OCI-LY7 (cell line): ENCODE measurements around the gene SLC16A8. TPM values are rescaled to one million over a fixed set of nuclear protein-coding genes. Genes with fewer than 3 reads are reported as not detected.

Source experiments
- BruUV-seq: library from RNA; stranded (reverse); fragments of 400-500 nt; replicated peaks from 2 replicates; lab custom pipeline; 2021; lab: Mats Ljungman, UMichigan
- CTCF ChIA-PET: fragments of 300-600 bp; sonication (Branson Sonifier 250); formaldehyde crosslinking; loops from one replicate; lab custom pipeline; 2022; ENCODE audit warnings: antibody characterized with exemption; ENCODE audit not compliant: unreplicated experiment; lab: Charles Lee
- POLR2A ChIA-PET: fragments of 300-600 bp; sonication (Branson Sonifier 250); formaldehyde crosslinking; loops from one replicate; lab custom pipeline; 2022; ENCODE audit warnings: antibody characterized with exemption; lab: Charles Lee
- DNase-seq: peaks from one replicate; pipeline ENCODE4 v3.0.0-alpha.2; 2015; ENCODE audit warnings: low spot score
- H2AFZ ChIP-seq: fragments of 200-600 bp; sonication (generic), shearing (Covaris generic); 2 replicates; pipeline ENCODE4 v1.6.1; 2014; ENCODE audit warnings: mild to moderate bottlenecking, antibody characterized with exemption, low read length, moderate library complexity
- H3K27ac ChIP-seq: fragments of 200-600 bp; sonication (generic); 2 replicates; pipeline ENCODE4 v1.5.1; 2014; ENCODE audit warnings: mixed run types, low read depth, mild to moderate bottlenecking, moderate library complexity, low read length, inconsistent platforms; ENCODE audit not compliant: poor library complexity, severe bottlenecking
- H3K36me3 ChIP-seq: fragments of 200-600 bp; sonication (generic); 2 replicates; pipeline ENCODE4 v1.6.1; 2014; ENCODE audit warnings: mild to moderate bottlenecking, antibody characterized with exemption, low read length, moderate library complexity, mixed read lengths; ENCODE audit not compliant: insufficient read depth
- H3K4me1 ChIP-seq: fragments of 200-600 bp; sonication (generic); 2 replicates; pipeline ENCODE4 v1.5.1; 2014; ENCODE audit warnings: mild to moderate bottlenecking, low read length; ENCODE audit not compliant: insufficient read depth, poor library complexity, severe bottlenecking
- H3K4me2 ChIP-seq: fragments of 200-600 bp; sonication (generic); 2 replicates; pipeline ENCODE4 v1.6.1; 2014; ENCODE audit warnings: mild to moderate bottlenecking, low read length
- H3K4me3 ChIP-seq: fragments of 200-600 bp; sonication (generic); 2 replicates; pipeline ENCODE4 v1.5.1; 2014; ENCODE audit warnings: mild to moderate bottlenecking, low read depth, low read length; ENCODE audit not compliant: poor library complexity, severe bottlenecking
- H3K79me2 ChIP-seq: fragments of 200-600 bp; sonication (generic); 2 replicates; pipeline ENCODE4 v1.6.1; 2016; ENCODE audit warnings: low read depth, mild to moderate bottlenecking, low read length, moderate library complexity, mixed read lengths; ENCODE audit not compliant: insufficient read depth
- H3K9me2 ChIP-seq: fragments of 200-600 bp; sonication (generic); 2 replicates; pipeline ENCODE4 v1.6.1; 2016; ENCODE audit warnings: mild to moderate bottlenecking, low read length, mixed read lengths; ENCODE audit not compliant: insufficient read depth
- H3K9me3 ChIP-seq: fragments of 200-600 bp; sonication (generic); 2 replicates; pipeline ENCODE4 v1.6.1; 2014; ENCODE audit warnings: mild to moderate bottlenecking, mixed run types, low read length, mixed read lengths
- H4K20me1 ChIP-seq: fragments of 200-600 bp; sonication (generic); 2 replicates; pipeline ENCODE4 v1.6.1; 2014; ENCODE audit warnings: mild to moderate bottlenecking, antibody characterized with exemption, low read length, moderate library complexity, mixed read lengths; ENCODE audit not compliant: insufficient read depth
- EZH2phosphoT487 ChIP-seq: fragments of 200-600 bp; sonication (generic); IDR thresholded peaks from 2 replicates; pipeline ENCODE4 v1.6.1; 2018; ENCODE audit warnings: low read depth, borderline replicate concordance, mild to moderate bottlenecking, mixed run types, antibody characterized with exemption, low read length, moderate library complexity, mixed read lengths
- intact Hi-C: fragments of 100-400 bp; cut with micrococcal nuclease; formaldehyde crosslinking; loops from one replicate; pipeline ENCODE4 v1.10.0; 2022; ENCODE audit not compliant: unreplicated experiment
- total RNA-seq, 2 experiments: library from RNA; depleted of rRNA in 1 of 2; stranded (reverse); fragments of >200 nt in 1 of 2; shearing (Covaris generic) in 1 of 2; gene quantifications; 2 replicates each; pipeline ENCODE4 v1.2.3, GENCODE V29; 2014 to 2022
- TF ChIP-seq, protein P1 (sequence below): fragments of 200-600 bp; sonication (generic); conservative IDR thresholded peaks from 2 replicates; pipeline ENCODE4 v1.5.1; 2014; ENCODE audit warnings: mild to moderate bottlenecking, antibody characterized with exemption, low read length, moderate library complexity, mixed read lengths

SLC16A8 gene
- total RNA-seq, 2 experiments from 2014 or later = not detected

DNA sequence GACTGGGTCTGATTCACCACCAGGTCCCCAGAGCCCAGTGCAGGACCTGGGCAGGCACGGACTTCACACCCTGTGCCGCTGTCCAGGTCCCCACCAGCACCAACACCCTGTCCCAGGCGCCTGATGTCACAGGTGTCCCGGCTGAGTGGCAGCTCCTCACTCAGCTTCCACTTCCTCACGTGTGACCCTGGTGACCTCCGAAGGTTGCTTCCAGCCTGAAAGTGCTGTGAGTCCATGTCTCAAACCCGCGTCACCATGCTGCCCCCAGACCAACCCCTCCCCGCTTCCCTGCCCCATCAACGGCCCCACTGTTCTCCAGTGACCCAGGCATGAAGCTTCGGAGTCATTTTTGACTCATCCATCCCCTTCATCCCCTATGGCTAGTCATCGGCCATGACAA lies 52.5 kb downstream of the SLC16A8 start:
- ChIA-PET POLR2A (no interaction called here), CTCF (no interaction called here)
- H3K27ac ChIP-seq = no peak overlapping the region
- intact Hi-C loops = no loop called here
- no peak for DNase-seq
- H4K20me1 ChIP-seq = no peaks in the 10 kb centered on the region
- BruUV-seq = no TSS peak
- H3K4me2 ChIP-seq = no peak overlapping the region
- no peak overlapping the region for H2AFZ ChIP-seq
- H3K9me2 ChIP-seq = no peaks in the 10 kb centered on the region
- no peaks in the 10 kb centered on the region for H3K79me2 ChIP-seq
- TF ChIP-seq, protein P1, sequence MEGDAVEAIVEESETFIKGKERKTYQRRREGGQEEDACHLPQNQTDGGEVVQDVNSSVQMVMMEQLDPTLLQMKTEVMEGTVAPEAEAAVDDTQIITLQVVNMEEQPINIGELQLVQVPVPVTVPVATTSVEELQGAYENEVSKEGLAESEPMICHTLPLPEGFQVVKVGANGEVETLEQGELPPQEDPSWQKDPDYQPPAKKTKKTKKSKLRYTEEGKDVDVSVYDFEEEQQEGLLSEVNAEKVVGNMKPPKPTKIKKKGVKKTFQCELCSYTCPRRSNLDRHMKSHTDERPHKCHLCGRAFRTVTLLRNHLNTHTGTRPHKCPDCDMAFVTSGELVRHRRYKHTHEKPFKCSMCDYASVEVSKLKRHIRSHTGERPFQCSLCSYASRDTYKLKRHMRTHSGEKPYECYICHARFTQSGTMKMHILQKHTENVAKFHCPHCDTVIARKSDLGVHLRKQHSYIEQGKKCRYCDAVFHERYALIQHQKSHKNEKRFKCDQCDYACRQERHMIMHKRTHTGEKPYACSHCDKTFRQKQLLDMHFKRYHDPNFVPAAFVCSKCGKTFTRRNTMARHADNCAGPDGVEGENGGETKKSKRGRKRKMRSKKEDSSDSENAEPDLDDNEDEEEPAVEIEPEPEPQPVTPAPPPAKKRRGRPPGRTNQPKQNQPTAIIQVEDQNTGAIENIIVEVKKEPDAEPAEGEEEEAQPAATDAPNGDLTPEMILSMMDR = no peak
- TF ChIP-seq EZH2phosphoT487 = no peak
- no peaks in the 10 kb centered on the region for H3K36me3 ChIP-seq
- H3K4me1 ChIP-seq = peaks cover 14% of the 10 kb centered on the region
- H3K4me3 ChIP-seq = no peak overlapping the region
- H3K9me3 ChIP-seq = no peaks in the 10 kb centered on the region

DNA sequence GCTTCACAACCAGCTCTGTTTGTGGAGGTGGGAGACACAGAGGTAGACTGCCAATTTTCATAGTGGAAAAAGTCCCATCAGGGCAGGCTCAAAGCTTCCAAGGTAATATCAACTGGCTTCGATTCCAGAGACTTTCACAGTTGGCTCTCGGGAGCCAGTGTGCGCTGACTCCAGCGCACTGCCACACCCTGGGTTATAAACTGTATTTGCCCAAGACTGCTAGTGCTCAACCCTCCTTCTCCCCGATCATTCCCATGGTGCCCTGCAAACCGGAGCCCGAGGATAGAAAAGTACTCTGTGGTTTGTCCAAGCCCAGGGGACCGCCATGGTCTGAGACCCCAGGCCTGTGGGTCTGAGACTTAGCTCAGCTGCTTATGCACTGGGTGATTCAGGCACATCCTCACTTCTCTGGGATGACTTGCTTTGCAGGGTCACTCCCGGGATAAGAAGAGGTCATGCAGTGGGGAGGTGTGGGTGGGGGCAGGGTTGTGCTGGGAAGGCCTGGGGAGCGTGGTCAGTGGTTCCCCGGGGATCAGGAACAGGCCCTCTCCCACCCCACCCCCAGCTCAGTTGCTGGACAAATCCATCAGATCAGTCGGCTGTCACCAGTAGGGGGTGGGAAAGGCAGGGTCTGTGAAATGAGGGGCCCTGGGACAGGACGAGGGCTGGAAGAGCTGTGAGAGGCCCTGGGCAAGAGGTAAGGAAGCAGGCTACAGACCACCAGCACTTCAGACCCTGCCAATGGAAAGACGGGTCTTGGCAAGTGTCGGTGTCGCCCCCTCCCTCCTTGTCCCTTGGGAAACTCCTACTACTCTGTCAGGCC lies 53.5 kb downstream of the SLC16A8 start:
- POLR2A ChIA-PET = no interaction called here
- no peak overlapping the region for H2AFZ ChIP-seq
- H3K27ac ChIP-seq = no peak overlapping the region
- CTCF ChIA-PET = no interaction called here
- DNase-seq = no peak
- TF ChIP-seq EZH2phosphoT487 = no peak
- TF ChIP-seq, protein P1 = no peak
- intact Hi-C loops = no loop called here
- H4K20me1 ChIP-seq = no peaks in the 10 kb centered on the region
- H3K4me2 ChIP-seq = no peak overlapping the region
- peaks cover 12% of the 10 kb centered on the region for H3K4me1 ChIP-seq
- no peak overlapping the region for H3K4me3 ChIP-seq
- no peaks in the 10 kb centered on the region for H3K9me2 ChIP-seq
- H3K9me3 ChIP-seq = no peaks in the 10 kb centered on the region
- no peaks in the 10 kb centered on the region for H3K79me2 ChIP-seq
- H3K36me3 ChIP-seq = no peaks in the 10 kb centered on the region
- no TSS peak for BruUV-seq

DNA sequence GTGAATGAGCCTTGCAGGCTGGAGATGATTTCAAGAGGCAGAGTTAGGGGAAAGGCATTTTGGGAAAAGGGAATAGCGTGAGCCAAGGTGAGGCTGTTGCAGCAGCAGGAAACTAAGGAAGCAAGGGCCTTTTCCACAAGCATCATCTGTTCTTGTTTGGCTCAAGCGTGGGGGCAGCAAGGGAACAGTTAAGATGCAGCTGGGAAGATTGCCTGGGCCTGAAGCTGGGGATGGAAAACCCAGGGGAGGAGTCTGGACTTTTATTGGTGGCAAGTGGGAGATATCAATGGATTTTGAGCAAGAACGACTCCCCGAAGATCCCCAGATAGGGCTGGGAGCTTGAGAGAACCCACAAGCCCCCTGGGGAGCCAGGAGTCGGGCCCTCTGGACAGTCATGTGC lies 54.1 kb downstream of the SLC16A8 start:
- Histone ChIP-seq H3K36me3 (no peaks in the 10 kb centered on the region), H3K27ac (no peak overlapping the region), H3K4me1 (peaks cover 8% of the 10 kb centered on the region), H3K9me2 (no peaks in the 10 kb centered on the region), H2AFZ (no peak overlapping the region), H4K20me1 (no peaks in the 10 kb centered on the region), H3K79me2 (no peaks in the 10 kb centered on the region), H3K4me3 (no peak overlapping the region), H3K9me3 (no peaks in the 10 kb centered on the region), H3K4me2 (no peak overlapping the region)
- no TSS peak for BruUV-seq
- intact Hi-C loops = no loop called here
- ChIA-PET POLR2A (interaction anchor here (0.6 kb wide), 1 partner anchor 75 kb away, joined by 4 read pairs; no protein-coding TSS in a partner anchor), CTCF (no interaction called here)
- no peak for DNase-seq
- TF ChIP-seq, protein P1 = no peak
